ENCODE results near the gene THOC1. TPM values are rescaled to one million over a fixed set of nuclear protein-coding genes. Genes with fewer than 3 reads are reported as not detected.

The THOC1 gene
- total and polyA plus RNA-seq, 12 donors: 7.7 to 64.3 (median 10.0) TPM

DNA sequence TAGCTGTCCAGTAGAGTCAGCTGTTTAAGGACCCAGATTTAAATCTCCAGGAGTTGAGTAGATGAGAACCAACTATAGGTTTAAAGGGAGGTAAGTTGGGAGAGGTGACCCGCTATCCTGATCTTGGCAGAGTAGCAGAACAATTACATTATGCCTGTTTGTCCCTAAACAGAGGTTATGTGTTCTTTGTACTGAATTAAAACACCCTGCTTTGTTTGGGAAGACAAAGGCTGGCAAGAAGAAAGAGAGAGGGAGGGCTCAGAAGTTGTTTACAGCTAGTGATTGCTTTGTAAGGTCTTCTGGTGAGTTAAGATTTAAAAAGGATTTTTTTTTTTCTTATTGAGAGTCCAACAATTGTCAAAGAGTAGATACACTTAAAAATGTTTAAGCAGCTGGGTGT is 72.2 kb downstream of the THOC1 start:
- Histone ChIP-seq H3K27ac (no peak overlapping the region), H3K9me3 (no peaks in the 10 kb centered on the region), H3K4me1 (peaks cover 0 to 8% (median 0%) of the 10 kb centered on the region in 9 donors), H3K4me3 (no peak overlapping the region), H3K36me3 (peaks cover 0 to 63% (median 28%) of the 10 kb centered on the region in 9 donors), H3K27me3 (no peaks in the 10 kb centered on the region)
- ATAC-seq (no peak), DNase-seq (no peak)
- no peak for TF ChIP-seq CTCF (IDR thresholded peaks at IDR 0.05)
- intact Hi-C loops (cut with DNase I): no loop called here
- WGBS, 2 donors: 91 to 98% methylated on average over 1 of the region's 1 CpG

DNA sequence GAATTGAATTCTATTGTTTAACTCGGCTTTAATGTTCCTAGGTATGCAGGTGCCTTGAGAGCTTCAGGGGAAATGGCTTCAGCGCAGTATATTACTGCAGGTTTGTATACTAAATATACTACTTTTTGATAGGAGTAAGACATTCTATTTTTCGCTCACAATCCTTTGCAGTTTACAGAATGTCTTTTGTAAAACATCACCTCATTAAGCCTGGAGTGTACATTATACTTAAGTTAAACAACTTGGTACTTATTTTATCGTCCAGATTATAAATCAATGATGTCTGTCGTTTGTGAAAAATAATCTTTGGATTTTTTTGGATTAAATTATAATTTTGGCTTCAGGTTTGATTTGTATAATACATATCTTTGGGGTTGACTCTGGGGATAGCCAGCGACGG is 75.0 kb downstream of the THOC1 start:
- H3K27me3 ChIP-seq: no peaks in the 10 kb centered on the region
- no peaks in the 10 kb centered on the region for H3K9me3 ChIP-seq
- H3K36me3 ChIP-seq: peaks cover 0 to 35% (median 6%) of the 10 kb centered on the region in 9 donors
- intact Hi-C loops (cut with DNase I): no loop called here
- 97% methylated on average over 7 of the region's 7 CpGs for WGBS, 2 donors
- H3K27ac ChIP-seq: no peak overlapping the region
- no peak for TF ChIP-seq CTCF (IDR thresholded peaks at IDR 0.05)
- no peak for DNase-seq
- H3K4me3 ChIP-seq: no peak overlapping the region
- H3K4me1 ChIP-seq: peaks cover 0 to 8% (median 0%) of the 10 kb centered on the region in 9 donors
- no peak for ATAC-seq

GRCh38 chr18:191725-192124 is 76.1 kb downstream of the THOC1 start:
- WGBS, 2 donors: 96 to 99% methylated on average over 1 of the region's 1 CpG
- ATAC-seq: no peak
- H3K27ac ChIP-seq: no peak overlapping the region
- H3K36me3 ChIP-seq: peaks cover 0 to 31% (median 0%) of the 10 kb centered on the region in 9 donors
- no peak for TF ChIP-seq CTCF (IDR thresholded peaks at IDR 0.05)
- no peaks in the 10 kb centered on the region for H3K27me3 ChIP-seq
- H3K4me1 ChIP-seq: peaks cover 0 to 8% (median 0%) of the 10 kb centered on the region in 9 donors
- H3K9me3 ChIP-seq: no peaks in the 10 kb centered on the region
- intact Hi-C loops (cut with DNase I): no loop called here
- no peak for DNase-seq
- H3K4me3 ChIP-seq: no peak overlapping the region

DNA sequence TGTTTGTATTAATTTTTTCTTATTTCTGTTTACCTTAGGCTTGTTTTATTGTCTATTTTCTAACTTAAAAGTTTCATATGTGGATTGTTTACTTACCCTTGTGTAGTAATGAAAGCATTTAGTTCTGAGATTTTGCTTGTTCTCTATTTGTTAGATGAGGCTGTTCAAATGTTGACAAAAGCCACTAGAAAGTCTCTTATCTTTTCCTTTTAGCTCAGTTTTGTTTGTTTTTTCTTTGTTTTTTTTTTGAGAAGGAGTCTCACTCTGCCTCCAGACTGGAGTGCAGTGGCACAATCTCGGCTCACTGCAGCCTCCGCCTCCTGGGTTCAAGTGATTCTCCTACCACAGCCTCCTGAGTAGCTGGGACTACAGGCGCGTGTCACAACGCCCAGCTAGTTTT is 78.6 kb downstream of the THOC1 start:
- no peak for DNase-seq
- peaks cover 0 to 12% (median under 1%) of the 10 kb centered on the region in 9 donors for H3K4me1 ChIP-seq
- H3K36me3 ChIP-seq: peaks cover 0 to 33% (median 8%) of the 10 kb centered on the region in 9 donors
- 94 to 96% methylated on average over 5 of the region's 5 CpGs for WGBS, 2 donors
- no peaks in the 10 kb centered on the region for H3K9me3 ChIP-seq
- no peaks in the 10 kb centered on the region for H3K27me3 ChIP-seq
- no peak overlapping the region for H3K27ac ChIP-seq
- intact Hi-C loops (cut with DNase I): no loop called here
- no peak for TF ChIP-seq CTCF (IDR thresholded peaks at IDR 0.05)
- no peak overlapping the region for H3K4me3 ChIP-seq
- no peak for ATAC-seq
